GM12878 (cell line): ENCODE results near the gene RCAN2.

Experiments used
- CTCF ChIP-seq, 3 experiments: IDR thresholded peaks in 2 of 3; conservative IDR thresholded peaks in 1 of 3; 2 replicates each; pipeline ENCODE4 v1.5.1; 2011; ENCODE audit warnings: low read depth in 3 of 3, low read length in 3 of 3, mild to moderate bottlenecking in 3 of 3, control low read depth in 2 of 3, moderate library complexity in 2 of 3, inconsistent platforms in 1 of 3, mixed read lengths in 1 of 3; ENCODE audit not compliant: control insufficient read depth in 2 of 3, insufficient read depth in 1 of 3; ENCODE audit errors: extremely low read depth in 1 of 3
- EGR1 ChIP-seq, 2 experiments: IDR thresholded peaks; 1 replicate in 1 of 2; 2 replicates in 1 of 2; pipeline ENCODE4 v1.6.1; 2011 to 2012; ENCODE audit warnings: low read depth in 2 of 2, low read length in 2 of 2, borderline replicate concordance in 1 of 2, mild to moderate bottlenecking in 1 of 2, moderate library complexity in 1 of 2
- EP300 ChIP-seq, 2 experiments: fragments of 150-350 bp in 1 of 2; IDR thresholded peaks; 2 replicates each; pipeline ENCODE4 v1.6.1; 2011 to 2012; ENCODE audit warnings: low read depth in 2 of 2, low read length in 2 of 2, borderline replicate concordance in 1 of 2, improper control_type of control experiment in 1 of 2, inconsistent platforms in 1 of 2; ENCODE audit not compliant: control insufficient read depth in 1 of 2
- EZH2 ChIP-seq: IDR thresholded peaks from 2 replicates; pipeline ENCODE4 v1.6.1; 2012; ENCODE audit warnings: low read depth, mild to moderate bottlenecking, control low read depth, inconsistent platforms, low read length, borderline replicate concordance; ENCODE audit not compliant: control insufficient read depth
- FOXK2 ChIP-seq: fragments of 450-650 bp; IDR thresholded peaks from 2 replicates; pipeline ENCODE4 v1.6.1; 2017; ENCODE audit warnings: mild to moderate bottlenecking, moderate library complexity
- NFYB ChIP-seq: IDR thresholded peaks from 2 replicates; pipeline ENCODE4 v1.6.1; 2011; ENCODE audit warnings: low read depth, mild to moderate bottlenecking, low read length, improper control_type of control experiment, moderate library complexity; ENCODE audit not compliant: insufficient read depth
- POLR2A ChIP-seq: IDR thresholded peaks from 2 replicates; pipeline ENCODE4 v1.6.1; 2011; ENCODE audit warnings: low read depth, mild to moderate bottlenecking, low read length
- SP1 ChIP-seq: IDR thresholded peaks from one replicate; pipeline ENCODE4 v1.6.1; 2011; ENCODE audit warnings: low read depth, low read length
- SREBF1 ChIP-seq: IDR thresholded peaks from 2 replicates; pipeline ENCODE4 v1.6.1; 2012; ENCODE audit warnings: mild to moderate bottlenecking, low read length
- SREBF2 ChIP-seq: IDR thresholded peaks from 2 replicates; pipeline ENCODE4 v1.6.1; 2012; ENCODE audit warnings: mild to moderate bottlenecking, low read length
- SRF ChIP-seq, 2 experiments: IDR thresholded peaks; 2 replicates each; pipeline ENCODE4 v1.6.1; 2011; ENCODE audit warnings: low read depth in 2 of 2, low read length in 2 of 2, mild to moderate bottlenecking in 1 of 2, moderate library complexity in 1 of 2
- TCF3 ChIP-seq: IDR thresholded peaks from 2 replicates; pipeline ENCODE4 v1.6.1; 2012; ENCODE audit warnings: low read depth, mild to moderate bottlenecking, low read length, borderline replicate concordance; ENCODE audit not compliant: insufficient read depth
- TF ChIP-seq, protein P1 (sequence below): fragments of 450-650 bp; formaldehyde crosslinking; IDR thresholded peaks from 2 replicates; pipeline ENCODE4 v1.5.0; 2022; ENCODE audit warnings: mild to moderate bottlenecking, missing genetic modification characterization

- TF ChIP-seq EGR1 (IDR thresholded peaks at IDR 0.05; ENCODE audit: borderline replicate concordance in 1 of 2, low read depth in 2 of 2, low read length in 2 of 2) (no peak), NFYB (no peak), CTCF (IDR thresholded peaks at IDR 0.05 in 2 of 3, conservative IDR thresholded peaks at IDR 0.05 in 1 of 3; ENCODE audit: control insufficient read depth in 2 of 3, extremely low read depth in 1 of 3, insufficient read depth in 1 of 3, low read depth in 3 of 3, low read length in 3 of 3) (no peak), EP300 (IDR thresholded peaks at IDR 0.05; ENCODE audit: borderline replicate concordance in 1 of 2, control insufficient read depth in 1 of 2, low read depth in 2 of 2, low read length in 2 of 2) (no peak), SP1 (no peak), POLR2A (no peak), SRF (IDR thresholded peaks at IDR 0.05; ENCODE audit: low read depth in 2 of 2, low read length in 2 of 2) (no peak), TCF3 (no peak), EZH2 (no peak), SREBF1 (no peak), SREBF2 (no peak), FOXK2 (no peak)
- TF ChIP-seq, protein P1, sequence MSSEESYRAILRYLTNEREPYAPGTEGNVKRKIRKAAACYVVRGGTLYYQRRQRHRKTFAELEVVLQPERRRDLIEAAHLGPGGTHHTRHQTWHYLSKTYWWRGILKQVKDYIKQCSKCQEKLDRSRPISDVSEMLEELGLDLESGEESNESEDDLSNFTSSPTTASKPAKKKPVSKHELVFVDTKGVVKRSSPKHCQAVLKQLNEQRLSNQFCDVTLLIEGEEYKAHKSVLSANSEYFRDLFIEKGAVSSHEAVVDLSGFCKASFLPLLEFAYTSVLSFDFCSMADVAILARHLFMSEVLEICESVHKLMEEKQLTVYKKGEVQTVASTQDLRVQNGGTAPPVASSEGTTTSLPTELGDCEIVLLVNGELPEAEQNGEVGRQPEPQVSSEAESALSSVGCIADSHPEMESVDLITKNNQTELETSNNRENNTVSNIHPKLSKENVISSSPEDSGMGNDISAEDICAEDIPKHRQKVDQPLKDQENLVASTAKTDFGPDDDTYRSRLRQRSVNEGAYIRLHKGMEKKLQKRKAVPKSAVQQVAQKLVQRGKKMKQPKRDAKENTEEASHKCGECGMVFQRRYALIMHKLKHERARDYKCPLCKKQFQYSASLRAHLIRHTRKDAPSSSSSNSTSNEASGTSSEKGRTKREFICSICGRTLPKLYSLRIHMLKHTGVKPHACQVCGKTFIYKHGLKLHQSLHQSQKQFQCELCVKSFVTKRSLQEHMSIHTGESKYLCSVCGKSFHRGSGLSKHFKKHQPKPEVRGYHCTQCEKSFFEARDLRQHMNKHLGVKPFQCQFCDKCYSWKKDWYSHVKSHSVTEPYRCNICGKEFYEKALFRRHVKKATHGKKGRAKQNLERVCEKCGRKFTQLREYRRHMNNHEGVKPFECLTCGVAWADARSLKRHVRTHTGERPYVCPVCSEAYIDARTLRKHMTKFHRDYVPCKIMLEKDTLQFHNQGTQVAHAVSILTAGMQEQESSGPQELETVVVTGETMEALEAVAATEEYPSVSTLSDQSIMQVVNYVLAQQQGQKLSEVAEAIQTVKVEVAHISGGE (CRISPR knock-in tag): no peak
These were observed 269.0 kb downstream of the RCAN2 start for GRCh38 chr6:46222286-46222685.
